Measurements from ENCODE around the gene SLC14A1.

GRCh38 chr18:45726603-45727002 is 2.6 kb downstream of the SLC14A1 start:
- TF ChIP-seq, protein P1, sequence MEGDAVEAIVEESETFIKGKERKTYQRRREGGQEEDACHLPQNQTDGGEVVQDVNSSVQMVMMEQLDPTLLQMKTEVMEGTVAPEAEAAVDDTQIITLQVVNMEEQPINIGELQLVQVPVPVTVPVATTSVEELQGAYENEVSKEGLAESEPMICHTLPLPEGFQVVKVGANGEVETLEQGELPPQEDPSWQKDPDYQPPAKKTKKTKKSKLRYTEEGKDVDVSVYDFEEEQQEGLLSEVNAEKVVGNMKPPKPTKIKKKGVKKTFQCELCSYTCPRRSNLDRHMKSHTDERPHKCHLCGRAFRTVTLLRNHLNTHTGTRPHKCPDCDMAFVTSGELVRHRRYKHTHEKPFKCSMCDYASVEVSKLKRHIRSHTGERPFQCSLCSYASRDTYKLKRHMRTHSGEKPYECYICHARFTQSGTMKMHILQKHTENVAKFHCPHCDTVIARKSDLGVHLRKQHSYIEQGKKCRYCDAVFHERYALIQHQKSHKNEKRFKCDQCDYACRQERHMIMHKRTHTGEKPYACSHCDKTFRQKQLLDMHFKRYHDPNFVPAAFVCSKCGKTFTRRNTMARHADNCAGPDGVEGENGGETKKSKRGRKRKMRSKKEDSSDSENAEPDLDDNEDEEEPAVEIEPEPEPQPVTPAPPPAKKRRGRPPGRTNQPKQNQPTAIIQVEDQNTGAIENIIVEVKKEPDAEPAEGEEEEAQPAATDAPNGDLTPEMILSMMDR (IDR thresholded peaks at IDR 0.05): no peak
- no peak for TF ChIP-seq EZH2 (IDR thresholded peaks at IDR 0.05; ENCODE audit: borderline replicate concordance, insufficient read depth, low read depth, low read length, poor library complexity, severe bottlenecking)
